Superior temporal gyrus (tissue), 1 donor: ENCODE results near the gene HTR6.
"Not testable (repeated sequence)": the region's sequence is repeated elsewhere in the genome, so short reads cannot be mapped to it uniquely, and the experiment has no call there.

Experiments
- DNase-seq: peaks from one replicate; pipeline ENCODE4 v3.0.0-alpha.2; 2016; ENCODE audit errors: extremely low spot score

Gene HTR6

DNA sequence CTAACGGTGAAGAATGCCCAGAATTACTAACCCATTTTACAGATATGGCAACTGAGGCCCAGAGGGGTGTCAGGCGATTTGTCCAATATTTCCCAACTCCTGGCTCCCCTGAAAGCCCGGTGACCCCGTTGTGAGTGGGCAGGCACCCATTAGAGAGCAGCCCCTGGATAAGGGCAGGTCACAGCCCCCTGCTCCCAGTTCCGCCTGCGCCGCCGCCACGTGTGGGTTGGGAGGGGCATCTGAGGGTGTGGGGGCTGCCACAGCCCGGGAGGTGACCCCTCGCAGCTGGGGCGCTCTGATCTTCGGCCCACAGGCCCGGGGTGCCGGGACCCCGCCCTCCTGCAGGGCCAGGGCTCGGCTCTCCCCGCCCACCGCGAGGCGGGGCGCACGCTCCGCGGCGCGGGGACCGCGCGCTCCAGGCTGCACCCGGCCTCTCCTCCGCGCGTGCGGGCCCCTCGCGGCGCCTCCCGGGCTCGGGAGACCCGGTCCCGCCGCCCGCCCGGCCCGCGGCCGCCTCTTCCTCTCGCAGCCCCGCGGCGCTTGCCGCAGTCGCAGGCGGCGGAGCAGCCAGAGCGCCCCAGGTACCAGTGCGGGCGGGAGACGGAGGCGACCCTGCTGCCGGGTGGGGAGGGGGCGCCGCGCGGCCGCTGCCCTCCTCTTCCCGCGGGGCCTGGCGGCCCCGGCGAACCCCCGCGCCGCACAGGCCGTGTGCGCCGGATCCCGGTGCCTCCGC lies at the start of gene HTR6:
Gene HTR6, plus strand, starts transcription at position 423 of the 733 bp plus-strand sequence. CDS start 879 bp downstream, outside the sequence.
- DNase-seq: no peak

DNA sequence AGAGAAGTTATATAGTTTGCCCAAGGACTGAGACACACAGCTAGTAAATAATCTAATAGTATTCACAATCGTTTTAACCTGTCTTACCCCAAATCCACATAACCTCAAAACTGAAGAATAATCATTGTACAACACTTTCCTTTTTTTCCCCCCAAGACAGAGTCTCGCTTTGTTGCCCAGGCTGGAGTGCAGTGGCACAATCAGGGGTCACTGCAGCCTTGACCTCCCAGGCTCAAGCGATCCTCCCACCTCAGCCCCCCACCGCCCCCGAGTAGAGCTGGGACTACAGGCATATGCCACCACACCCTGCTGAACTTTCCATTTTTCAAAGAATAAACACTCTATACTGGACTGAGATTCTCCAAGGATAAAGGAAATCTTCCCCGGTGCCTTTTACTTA lies 49.2 kb upstream of the HTR6 start:
- no peak for DNase-seq

DNA sequence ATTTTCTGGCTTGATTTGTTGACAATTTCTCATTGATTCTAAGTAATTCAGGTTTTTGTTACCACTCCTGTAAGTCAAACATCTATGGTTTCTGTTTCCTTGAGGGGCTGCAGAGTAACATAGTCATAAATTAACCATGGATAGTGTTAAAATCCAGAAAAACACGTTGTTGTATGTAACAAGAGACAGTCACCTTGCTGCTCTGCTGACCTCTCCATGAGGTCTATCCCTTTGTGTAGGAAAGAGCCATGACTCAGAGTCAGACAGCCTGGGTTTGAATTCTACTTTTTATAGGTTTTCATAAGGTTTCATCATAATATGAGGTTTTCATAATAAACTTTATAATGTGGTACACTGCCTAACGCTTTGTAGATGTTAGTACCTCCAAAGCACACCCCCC lies 48.2 kb upstream of the HTR6 start:
- DNase-seq: no peak

DNA sequence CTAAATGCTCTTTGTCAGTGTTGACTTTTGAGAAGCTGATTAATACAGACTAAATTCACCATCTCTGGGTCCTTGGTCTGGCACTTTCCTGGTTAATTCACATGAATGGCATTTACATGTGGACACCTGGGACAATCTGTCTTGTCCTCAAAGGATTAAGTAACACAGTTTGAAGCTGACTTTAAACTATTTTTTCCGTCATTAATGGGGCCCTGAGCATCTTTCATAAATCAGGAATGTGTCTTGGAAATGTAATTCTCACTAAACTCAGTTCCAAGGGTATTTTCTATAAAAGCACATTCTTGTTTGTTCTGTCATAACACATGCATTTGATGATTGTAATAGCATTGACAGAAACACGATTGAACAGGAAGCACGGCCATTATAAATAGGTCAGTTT lies 47.3 kb upstream of the HTR6 start:
- no peak for DNase-seq

DNA sequence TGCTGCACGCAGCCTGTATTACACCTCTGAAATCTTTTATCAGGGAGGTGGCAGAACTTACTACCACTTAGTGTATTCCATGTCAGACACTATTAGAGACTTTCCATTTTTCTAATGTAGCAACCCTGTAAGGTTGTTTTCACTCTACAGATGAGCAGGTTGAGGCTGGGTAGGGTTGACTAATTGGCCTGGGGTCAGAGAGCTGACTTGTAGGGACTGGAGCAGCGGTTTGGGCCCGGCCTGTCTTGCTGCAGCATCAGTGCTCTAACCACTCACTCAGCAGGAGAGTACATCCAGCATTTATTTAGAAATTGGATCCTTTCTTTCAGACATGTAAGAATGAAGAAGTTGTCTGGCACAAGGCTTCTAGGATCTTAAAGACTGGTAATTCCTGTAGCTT lies 46.2 kb upstream of the HTR6 start:
- no peak for DNase-seq

DNA sequence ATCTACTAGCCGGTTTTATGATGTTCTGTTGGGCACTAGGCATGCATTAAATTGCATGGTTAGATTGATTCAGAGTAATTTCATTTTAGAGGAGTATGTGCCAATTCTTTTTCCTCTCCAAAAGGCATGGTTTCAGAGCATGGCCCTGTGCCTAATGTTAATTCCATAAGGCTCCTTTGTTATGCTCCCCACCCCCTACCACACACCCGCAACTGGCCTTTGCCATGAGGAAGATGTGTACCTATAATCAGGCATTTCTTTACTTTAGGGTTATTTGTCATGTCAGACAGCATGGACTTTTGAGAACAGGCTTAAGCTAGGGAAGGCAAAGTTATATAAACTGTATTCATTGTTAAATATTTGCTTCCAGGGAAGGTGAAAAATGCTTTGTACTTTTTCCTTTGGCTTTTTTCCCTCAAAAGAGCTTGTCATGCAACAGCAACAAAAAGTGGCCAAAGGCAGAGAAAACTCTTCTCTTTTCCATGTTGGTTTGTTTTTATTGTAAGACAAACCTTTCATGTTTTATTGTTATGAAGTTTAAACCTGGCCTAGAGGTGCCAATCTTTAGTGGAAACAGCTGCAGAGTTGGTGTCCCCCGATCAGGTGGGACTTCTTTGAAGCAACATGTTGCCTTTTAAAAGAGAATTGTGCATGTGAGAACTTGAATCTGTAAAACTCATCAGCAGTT lies 44.8 kb upstream of the HTR6 start:
- no peak for DNase-seq

DNA sequence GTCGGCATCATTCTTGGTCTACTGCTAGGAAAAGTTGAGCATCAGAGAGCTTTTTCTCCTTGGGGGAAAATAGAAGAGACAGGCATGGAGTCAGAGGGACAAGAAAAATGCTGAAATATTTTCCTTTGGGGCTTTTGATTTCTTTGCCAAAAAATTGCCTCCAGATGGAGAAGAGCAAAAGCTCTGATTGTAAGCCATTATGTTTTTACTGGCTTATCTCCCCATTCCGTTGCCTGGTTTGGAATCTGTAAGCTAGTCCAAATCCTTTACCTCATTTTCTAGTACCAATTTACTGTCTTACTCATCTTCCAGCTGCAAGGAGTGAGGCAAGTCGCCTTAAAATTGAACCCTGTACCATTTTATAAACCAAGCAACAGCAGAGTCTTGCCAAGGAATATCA lies 43.9 kb upstream of the HTR6 start:
- DNase-seq: no peak

DNA sequence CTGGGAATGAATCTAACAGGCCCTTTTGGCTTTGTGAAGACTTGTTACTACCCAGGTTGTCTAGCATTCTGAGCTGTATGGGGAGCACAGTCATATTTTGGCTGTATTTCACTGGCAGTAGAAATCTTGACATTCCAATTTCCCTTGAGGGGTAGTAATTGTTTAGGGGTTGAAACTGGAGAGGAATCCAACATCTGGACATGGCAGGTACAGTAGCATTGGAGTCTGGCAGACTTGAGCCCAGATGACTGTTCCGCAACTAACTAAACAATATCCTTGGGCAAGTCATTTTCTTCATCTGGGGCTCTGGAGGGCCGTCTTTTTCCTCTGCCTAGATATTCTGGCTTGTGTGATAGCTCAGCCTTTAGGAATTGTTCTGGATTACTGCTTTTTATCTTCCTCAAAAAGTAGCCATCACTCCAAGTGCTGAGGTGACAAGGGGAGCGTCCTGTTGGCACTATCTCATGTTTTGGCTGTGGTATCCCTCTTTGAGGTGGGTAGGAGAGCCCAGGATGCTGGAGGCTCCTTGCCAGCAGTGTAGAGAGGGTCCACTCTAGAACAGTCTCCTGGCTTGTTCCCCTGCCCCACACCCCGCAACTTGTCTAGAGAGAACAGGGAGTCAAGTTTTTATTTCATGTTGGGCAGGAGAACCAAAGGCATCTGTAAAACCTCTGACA lies 43.3 kb upstream of the HTR6 start:
- no peak for DNase-seq

DNA sequence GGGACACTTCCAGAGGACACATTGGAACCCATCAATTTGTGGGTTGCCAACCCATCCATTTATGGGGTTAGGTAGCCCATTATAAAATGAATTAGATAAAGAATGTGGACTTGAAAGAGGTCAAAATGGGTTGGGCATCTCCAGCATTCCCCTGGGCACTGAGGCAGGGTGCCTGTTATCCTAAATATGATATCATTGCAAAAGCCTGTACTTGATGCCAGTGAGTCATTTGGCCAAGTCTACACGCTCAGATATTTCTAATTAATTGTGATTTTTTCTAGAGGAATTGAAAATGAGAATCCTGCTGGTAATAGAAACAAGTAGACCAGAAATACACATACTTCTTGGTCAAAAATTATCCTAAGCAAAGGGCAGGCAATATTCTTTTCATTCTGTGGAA lies 42.5 kb upstream of the HTR6 start:
- DNase-seq: no peak

DNA sequence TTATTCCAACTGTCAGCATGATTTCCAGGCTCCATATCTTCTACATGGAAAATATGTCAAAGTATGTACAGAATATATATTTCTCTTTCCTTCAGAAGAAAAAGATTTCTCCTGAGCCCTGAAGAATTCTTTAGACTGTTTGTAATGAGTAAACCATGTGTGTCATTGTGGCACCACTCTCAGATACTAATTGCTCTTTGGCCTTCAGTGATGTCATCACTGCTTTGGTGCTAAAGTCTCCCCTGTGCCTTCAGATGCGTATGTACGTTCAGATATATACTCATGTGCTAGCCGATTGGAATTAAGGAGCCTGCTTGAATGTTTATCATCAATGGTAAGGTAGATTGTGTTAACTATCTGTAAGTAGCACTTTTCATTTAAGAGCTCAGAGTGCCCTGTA lies 41.2 kb upstream of the HTR6 start:
- no peak for DNase-seq

DNA sequence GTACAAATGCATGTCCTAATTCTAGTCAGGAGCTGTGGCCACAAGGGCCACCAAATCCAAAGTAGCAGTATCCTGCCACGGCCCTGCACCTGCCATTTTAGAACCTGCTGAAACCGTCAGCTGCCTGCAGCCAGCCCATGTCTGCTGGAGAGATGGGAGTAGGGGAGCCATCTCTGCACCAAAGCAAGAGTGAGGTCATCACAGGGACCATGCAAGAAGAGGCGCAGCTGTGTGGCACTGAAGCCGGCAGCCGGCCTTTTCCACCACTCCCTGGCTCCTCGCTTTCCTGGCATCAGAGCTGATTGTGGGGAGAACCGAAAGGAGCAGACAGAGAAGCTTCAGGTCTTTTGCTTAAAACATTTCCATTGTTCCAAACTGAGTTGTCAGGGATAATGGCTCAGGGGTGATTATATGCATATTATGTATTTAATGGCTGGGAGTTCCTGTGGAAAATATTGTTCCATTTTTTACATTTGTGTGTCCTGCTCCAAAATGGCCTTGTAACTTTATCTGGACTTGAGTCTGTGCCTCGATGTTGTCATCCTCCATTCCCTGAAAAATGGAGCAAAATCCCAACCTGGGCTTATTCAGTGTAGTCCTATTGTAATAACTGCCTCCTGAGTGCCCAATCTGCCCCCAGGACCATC lies 39.3 kb upstream of the HTR6 start:
- no peak for DNase-seq

DNA sequence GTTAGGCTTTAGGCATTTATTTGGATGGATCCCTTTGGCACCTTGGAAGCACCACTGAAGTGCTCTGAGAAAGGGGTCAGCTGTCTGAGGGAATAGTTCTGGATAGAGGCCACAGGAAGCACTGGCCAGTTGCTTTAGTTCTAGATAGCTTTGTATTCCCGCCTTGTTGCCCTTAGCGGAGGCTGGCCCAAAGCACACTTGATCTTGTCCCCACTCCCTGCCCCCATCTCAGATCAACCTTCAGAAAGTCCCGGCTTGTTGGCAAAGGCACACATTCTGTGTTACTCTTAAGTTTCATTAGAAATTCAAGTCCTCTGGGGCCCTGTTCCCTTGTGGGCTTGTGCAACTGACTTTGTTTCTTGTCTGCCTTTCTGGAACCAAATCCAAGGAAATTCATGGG lies 35.8 kb upstream of the HTR6 start:
- no peak for DNase-seq

DNA sequence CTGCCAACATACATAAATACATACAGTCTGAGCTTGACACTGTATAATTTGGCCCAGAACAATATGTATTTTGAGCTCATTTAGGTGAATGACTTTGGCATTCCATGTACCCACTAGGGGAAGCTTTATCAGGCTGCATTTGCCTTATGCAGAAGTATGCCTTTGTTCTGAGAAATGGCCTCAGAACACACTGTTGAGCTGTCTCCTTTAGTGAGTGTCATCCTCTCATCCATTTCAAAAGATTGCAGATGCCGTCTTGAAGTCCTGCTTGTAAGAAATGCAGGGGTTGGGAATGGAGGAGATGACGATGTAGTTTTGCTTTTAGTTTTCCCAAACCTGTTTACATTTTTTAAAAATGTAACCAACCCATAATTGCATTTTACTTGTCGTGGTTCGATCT lies 35.3 kb upstream of the HTR6 start:
- DNase-seq: no peak

DNA sequence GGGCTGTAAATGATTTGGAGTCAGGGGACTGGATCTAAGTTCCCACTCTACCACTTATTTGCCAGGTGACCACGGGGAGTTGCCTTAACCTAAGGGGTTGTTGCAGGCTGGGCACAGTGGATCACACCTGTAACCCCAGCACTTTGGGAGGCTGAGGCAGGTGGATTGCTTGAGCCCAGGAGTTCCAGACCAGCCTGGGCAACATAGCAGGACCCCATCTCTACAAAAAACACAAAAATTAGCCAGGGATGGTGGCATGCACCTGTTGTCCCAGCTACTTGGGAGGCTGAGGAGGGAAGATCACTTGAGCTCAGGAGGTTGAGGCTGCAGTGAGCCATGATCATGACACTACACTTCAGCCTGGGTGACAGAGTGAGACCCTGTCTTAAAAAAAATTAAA lies 34.5 kb upstream of the HTR6 start:
- not testable (repeated sequence) for DNase-seq

DNA sequence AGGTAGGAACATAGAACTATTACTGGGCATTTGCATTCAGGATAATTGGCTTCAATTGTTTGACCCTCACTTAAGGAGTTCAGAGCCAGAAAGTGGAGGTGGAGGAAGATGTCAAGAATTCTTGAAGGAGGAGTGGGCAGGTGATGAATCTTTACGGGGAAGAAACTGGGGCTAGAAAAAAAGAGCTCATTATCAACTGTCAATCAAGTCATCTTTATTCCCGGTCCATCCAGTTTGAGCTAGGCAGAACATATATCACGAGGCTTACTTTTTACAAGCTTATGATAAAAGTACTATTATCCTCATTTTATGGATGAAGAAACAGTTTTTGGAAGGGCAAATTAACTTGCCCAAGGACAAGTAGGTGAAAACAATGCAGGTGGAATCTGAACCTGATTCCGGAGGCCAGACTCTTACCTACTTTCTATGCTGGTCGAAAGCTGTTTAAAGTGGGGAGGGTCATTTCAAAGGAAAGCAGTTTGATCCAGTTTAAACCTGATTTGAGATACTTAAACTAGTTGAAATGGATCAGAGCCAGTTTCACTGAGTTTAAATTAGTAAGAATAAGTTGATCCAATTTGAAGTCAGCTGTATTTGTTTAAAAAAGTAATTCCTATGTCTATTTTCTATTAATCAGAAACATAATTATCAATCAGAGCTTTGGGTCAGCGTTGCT lies 33.8 kb upstream of the HTR6 start:
- no peak for DNase-seq

DNA sequence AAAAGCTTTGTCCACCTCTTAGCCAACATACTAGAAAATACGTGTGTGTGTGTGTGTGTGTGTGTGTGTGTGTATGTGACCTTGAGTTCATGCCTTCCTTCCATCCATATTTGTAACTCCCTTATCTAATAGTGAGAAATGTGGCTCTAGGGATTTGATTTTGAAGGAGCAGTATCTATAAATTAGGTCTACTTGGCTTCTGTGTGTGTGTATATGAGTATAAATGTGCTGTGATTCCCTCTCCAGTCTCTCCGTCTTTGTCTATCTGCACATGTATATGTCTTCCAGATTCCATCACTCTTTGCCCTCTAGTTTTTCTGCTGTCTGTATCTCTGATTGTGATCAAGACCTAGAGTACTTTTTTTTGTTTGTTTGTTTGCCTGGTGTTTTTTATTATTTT lies 32.5 kb upstream of the HTR6 start:
- no peak for DNase-seq

DNA sequence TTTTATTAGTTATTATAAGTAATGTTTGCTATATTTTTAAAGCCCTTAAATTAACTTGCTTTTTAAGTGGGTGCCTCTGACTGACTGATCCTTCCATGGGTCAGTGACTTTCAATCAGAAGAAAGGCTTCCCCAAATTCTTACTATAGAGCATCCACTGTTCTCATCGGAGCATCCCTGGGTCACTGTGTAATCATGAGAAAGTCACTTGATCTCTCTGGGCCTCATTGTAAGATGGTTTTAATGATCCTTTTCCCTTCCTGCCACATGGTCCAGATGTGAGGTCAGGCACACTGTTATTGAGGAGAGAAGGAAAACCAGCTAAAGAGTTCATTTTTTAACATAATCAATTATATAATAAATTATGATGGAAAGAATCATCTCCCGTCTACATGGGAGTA lies 31.6 kb upstream of the HTR6 start:
- no peak for DNase-seq

DNA sequence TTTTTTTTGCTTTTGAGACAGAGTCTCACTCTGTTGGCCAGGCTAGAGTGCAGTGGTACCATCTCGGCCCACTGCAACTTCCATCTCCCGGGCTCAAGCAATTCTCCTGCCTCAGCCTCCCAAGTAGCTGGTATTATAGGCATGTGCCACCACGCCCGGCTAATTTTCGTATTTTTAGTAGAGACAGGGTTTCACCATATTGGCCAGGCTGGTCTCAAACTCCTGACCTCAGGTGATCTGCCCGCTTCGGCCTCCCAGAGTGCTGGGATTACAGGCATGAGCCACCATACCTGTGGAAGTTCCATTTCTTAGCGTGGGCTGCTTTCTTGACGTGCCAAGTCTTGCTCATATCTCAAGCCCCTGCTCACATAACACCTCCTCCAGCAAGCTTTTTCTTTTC lies 29.6 kb upstream of the HTR6 start:
- DNase-seq: not testable (repeated sequence)

DNA sequence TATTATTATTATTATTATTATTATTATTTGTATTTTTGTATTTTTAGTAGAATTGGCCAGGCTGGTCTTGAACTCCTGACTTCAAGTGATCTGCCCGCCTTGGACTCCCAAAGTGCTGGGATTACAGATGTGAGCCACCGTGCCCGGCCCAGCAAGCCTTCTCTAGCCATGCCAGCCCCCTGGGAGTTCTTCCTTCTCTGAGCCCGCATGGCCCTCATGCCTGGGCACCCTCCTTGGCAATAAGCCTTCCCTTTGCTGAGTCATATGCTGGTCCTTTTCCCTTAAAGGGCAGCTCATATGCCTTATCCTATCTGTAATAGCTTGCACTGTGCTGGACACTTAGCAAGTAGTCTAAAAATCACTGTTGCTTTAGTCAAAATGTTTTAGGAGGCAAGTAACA lies 29.0 kb upstream of the HTR6 start:
- no peak for DNase-seq

DNA sequence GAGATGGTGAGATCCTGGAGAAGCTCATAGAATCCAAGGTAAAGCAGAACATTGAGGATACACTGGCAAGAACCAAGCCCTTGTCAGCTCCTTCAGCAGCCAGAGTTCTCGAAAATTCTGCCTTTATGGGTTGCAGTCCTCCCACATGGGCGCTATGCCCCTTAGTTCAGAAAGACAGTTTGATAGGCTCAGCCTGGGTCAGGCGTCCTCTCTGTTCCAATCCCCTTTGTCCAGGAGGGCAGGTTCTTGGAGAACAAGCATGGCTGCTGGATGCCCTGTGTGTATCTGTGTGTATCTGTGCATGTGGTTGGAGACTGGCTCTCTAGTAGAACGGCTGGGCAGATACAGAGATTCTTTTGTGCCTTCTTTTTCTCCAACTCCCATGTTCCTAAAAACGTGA lies 28.6 kb upstream of the HTR6 start:
- no peak for DNase-seq

DNA sequence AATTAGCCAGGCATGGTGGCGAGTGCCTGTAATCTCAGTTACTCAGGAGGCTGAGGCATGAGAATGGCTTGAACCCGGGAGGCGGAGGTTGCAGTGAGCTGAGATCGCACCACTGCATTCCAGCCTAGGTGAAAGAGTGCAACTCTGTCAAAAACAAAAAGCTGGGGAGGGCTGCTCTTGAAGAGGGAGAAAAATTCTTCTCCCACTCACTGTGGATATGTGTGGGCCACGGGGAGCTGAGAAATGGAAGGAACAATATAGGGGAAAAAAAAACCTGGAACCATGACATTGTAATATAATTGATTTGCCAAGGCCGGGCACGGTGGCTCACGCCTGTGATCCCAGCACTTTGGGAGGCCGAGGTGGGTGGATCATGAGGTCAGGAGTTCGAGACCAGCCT lies 27.9 kb upstream of the HTR6 start:
- not testable (repeated sequence) for DNase-seq

DNA sequence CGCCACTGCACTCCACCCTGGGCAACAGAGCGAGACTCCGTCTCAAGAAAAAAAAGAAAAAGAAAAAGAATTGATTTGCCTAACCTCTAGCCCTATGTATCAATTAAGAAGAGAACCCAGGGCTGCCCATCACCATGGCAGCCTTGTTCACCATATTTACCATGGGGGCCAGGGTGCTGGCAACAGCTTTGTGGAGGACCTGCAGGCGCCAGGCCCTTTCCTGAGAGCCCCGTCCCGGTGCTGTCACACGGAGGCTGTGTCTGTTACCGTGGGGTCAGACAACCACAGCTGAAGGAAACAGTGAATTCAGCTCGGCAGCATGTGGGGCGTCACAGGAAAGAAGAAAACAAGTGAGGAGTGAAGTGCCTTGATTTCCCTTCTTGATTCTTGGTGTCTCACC lies 27.1 kb upstream of the HTR6 start:
- no peak for DNase-seq
